ENCODE measurements around the gene MED1.
A peak's percentile ranks its signal among the peaks of the same experiment; 100 is the strongest.
"Not testable (repeated sequence)": the region's sequence is repeated elsewhere in the genome, so short reads cannot be mapped to it uniquely, and the experiment has no call there.

The MED1 gene

DNA sequence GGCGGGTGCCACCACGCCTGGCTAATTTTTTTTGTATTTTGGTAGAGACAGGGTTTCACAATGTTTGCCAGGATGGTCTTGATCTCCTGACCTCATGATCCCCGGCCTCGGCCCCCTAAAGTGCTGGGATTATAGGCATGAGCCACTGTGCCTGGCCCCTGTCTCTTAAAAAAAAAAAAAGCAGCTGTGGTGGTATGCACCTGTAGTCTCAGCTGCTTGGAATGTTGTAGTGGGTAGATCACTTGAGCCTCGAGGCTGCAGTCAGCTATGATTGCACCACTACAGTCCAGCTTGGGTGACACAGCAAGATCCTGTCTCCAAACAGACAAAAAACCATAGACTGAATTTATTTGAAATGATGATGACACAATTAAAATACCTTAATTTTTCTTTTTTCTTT, 34.5 kb upstream of the MED1 start:
- TF ChIP-seq CTCF (IDR thresholded peaks at IDR 0.05; ENCODE audit: poor library complexity, severe bottlenecking), result no peak
- Histone ChIP-seq H3K4me1 (ENCODE audit: insufficient read depth, poor library complexity, severe bottlenecking) (peaks cover 13% of the 10 kb centered on the region), H3K36me3 (ENCODE audit: low read depth) (peaks cover 56% of the 10 kb centered on the region), H3K4me3 (ENCODE audit: severe bottlenecking) (no peak overlapping the region), H3K27me3 (ENCODE audit: insufficient read depth, poor library complexity, severe bottlenecking) (no peaks in the 10 kb centered on the region), H3K27ac (ENCODE audit: poor library complexity, severe bottlenecking) (peak overlapping the region; percentile 60), H3K9me3 (ENCODE audit: severe bottlenecking) (no peaks in the 10 kb centered on the region)
- DNase-seq (ENCODE audit: low spot score) (no peak), ATAC-seq (ENCODE audit: low read depth) (peak; percentile 99)

DNA sequence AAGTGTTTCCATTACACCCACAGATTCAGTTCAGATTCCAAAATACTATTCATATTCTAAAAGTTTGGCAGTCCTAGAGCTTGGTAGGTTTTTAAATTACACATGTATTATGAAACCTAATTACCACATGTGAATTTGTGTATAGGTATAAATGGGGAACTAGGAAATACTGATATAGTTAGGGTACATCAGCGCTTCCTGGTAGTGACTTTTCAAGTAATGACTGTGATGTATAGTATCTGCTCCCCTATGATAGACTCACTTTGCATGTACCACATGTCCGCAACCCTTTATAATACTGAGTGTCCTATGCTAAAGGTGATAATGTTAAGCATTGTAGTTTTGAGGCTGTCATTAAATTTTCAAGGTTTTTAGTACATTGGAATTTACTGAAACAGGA, 33.1 kb upstream of the MED1 start:
- Histone ChIP-seq H3K36me3 (ENCODE audit: low read depth) (peaks cover 50% of the 10 kb centered on the region), H3K4me3 (ENCODE audit: severe bottlenecking) (no peak overlapping the region), H3K27ac (ENCODE audit: poor library complexity, severe bottlenecking) (peak overlapping the region; percentile 60), H3K27me3 (ENCODE audit: insufficient read depth, poor library complexity, severe bottlenecking) (no peaks in the 10 kb centered on the region), H3K9me3 (ENCODE audit: severe bottlenecking) (no peaks in the 10 kb centered on the region), H3K4me1 (ENCODE audit: insufficient read depth, poor library complexity, severe bottlenecking) (peaks cover 13% of the 10 kb centered on the region)
- no peak for TF ChIP-seq CTCF (IDR thresholded peaks at IDR 0.05; ENCODE audit: poor library complexity, severe bottlenecking)
- DNase-seq (ENCODE audit: low spot score) (no peak), ATAC-seq (ENCODE audit: low read depth) (no peak)

DNA sequence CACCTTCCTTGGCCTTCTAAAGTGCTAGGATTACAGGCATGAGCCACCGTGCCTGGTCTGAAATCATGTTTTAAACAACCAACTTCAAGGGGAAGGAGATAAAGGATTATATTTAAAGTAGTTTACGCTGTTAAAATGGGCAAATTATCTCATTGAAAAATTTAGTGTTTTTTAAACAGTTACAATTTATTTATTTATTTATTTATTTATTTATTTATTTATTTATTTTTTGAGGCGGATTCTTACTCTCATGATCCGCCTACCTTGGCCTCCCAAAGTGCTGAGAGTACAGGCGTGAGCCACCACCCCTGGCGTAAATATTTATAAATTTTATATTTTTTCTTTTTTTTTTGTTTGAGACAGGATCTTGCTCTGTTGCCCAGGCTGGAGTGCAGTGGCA, 32.4 kb upstream of the MED1 start:
- Histone ChIP-seq H3K4me1 (ENCODE audit: insufficient read depth, poor library complexity, severe bottlenecking) (peaks cover 13% of the 10 kb centered on the region), H3K4me3 (ENCODE audit: severe bottlenecking) (no peak overlapping the region), H3K27me3 (ENCODE audit: insufficient read depth, poor library complexity, severe bottlenecking) (no peaks in the 10 kb centered on the region), H3K9me3 (ENCODE audit: severe bottlenecking) (no peaks in the 10 kb centered on the region), H3K27ac (ENCODE audit: poor library complexity, severe bottlenecking) (no peak overlapping the region), H3K36me3 (ENCODE audit: low read depth) (peaks cover 51% of the 10 kb centered on the region)
- no peak for DNase-seq (ENCODE audit: low spot score)
- no peak for TF ChIP-seq CTCF (IDR thresholded peaks at IDR 0.05; ENCODE audit: poor library complexity, severe bottlenecking)
- ATAC-seq (ENCODE audit: low read depth), result no peak

DNA sequence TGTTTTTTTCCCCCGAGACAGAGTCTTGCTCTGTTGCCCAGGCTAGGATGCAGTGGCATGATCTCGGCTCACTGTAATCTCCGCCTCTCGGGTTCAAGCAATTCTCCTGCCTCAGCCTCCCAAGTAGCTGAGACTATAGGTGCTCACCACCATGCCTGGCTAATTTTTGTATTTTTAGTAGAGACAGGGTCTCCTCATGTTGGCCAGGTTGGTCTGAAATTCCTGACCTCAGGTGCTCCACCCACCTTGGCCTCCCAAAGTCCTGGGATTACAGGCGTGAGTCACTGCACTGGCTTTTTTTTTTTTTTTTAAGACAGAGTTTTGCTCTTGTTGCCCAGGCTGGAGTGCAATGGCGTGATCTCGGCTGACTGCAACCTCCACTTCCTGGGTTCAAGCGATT, 28.6 kb upstream of the MED1 start:
- not testable (repeated sequence) for ATAC-seq (ENCODE audit: low read depth); H3K9me3 ChIP-seq (ENCODE audit: severe bottlenecking); DNase-seq (ENCODE audit: low spot score); H3K4me3 ChIP-seq (ENCODE audit: severe bottlenecking); H3K4me1 ChIP-seq (ENCODE audit: insufficient read depth, poor library complexity, severe bottlenecking); H3K27me3 ChIP-seq (ENCODE audit: insufficient read depth, poor library complexity, severe bottlenecking)
- Histone ChIP-seq H3K27ac (ENCODE audit: poor library complexity, severe bottlenecking) (peak overlapping the region; percentile 24), H3K36me3 (ENCODE audit: low read depth) (peaks cover 59% of the 10 kb centered on the region)

DNA sequence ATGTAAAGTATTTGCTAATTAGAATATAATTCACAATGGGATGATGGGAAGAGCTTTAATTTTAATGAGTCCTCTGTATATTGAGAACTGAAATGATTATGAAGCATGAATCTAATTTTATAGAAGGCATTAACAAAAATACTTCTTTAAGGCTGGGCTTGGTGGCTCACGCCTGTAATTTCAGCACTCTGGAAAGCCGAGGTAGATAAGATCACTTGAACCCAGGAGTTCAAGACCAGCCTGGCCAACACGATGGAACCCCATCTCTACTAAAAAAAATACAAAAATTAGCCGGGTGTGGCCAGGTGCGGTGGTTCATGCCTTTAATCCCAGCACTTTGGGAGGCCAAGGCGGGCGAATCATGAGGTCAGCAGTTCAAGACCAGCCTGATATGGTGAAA, 22.2 kb upstream of the MED1 start:
- no peak for TF ChIP-seq CTCF (IDR thresholded peaks at IDR 0.05; ENCODE audit: poor library complexity, severe bottlenecking)
- no peaks in the 10 kb centered on the region for H3K27me3 ChIP-seq (ENCODE audit: insufficient read depth, poor library complexity, severe bottlenecking)
- DNase-seq (ENCODE audit: low spot score) (no peak), ATAC-seq (ENCODE audit: low read depth) (no peak)
- H3K9me3 ChIP-seq (ENCODE audit: severe bottlenecking), result no peaks in the 10 kb centered on the region
- H3K27ac ChIP-seq (ENCODE audit: poor library complexity, severe bottlenecking), result no peak overlapping the region
- no peak overlapping the region for H3K4me3 ChIP-seq (ENCODE audit: severe bottlenecking)
- peaks cover 91% of the 10 kb centered on the region for H3K36me3 ChIP-seq (ENCODE audit: low read depth)
- H3K4me1 ChIP-seq (ENCODE audit: insufficient read depth, poor library complexity, severe bottlenecking), result no peaks in the 10 kb centered on the region

DNA sequence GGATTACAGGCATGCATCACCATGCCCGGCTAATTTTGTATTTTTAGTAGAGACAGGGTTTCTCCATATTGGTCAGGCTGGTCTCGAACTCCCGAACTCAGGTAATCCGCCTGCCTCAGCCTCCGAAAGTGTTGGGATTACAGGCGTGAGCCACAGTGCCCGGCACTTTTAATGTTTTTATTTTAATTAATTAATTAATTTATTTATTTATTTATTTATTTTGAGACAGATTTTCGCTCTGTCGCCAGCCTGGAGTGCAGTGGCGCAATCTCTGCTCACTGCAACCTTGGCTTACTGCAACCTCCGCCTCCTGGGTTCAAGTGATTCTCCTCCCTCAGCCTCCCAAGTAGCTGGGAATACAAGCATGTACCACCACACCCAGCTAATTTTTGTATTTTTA, 17.5 kb upstream of the MED1 start:
- H3K4me1 ChIP-seq (ENCODE audit: insufficient read depth, poor library complexity, severe bottlenecking); ATAC-seq (ENCODE audit: low read depth); H3K4me3 ChIP-seq (ENCODE audit: severe bottlenecking); H3K9me3 ChIP-seq (ENCODE audit: severe bottlenecking); H3K27ac ChIP-seq (ENCODE audit: poor library complexity, severe bottlenecking); DNase-seq (ENCODE audit: low spot score); H3K27me3 ChIP-seq (ENCODE audit: insufficient read depth, poor library complexity, severe bottlenecking): not testable (repeated sequence)
- peaks cover 82% of the 10 kb centered on the region for H3K36me3 ChIP-seq (ENCODE audit: low read depth)

- not testable (repeated sequence) for H3K27me3 ChIP-seq (ENCODE audit: insufficient read depth, poor library complexity, severe bottlenecking); H3K9me3 ChIP-seq (ENCODE audit: severe bottlenecking); ATAC-seq (ENCODE audit: low read depth); H3K27ac ChIP-seq (ENCODE audit: poor library complexity, severe bottlenecking); DNase-seq (ENCODE audit: low spot score); H3K4me3 ChIP-seq (ENCODE audit: severe bottlenecking); H3K4me1 ChIP-seq (ENCODE audit: insufficient read depth, poor library complexity, severe bottlenecking)
- H3K36me3 ChIP-seq (ENCODE audit: low read depth), result peaks cover 44% of the 10 kb centered on the region
Observed at GRCh38 chr17:39464639-39465181, 13.6 kb upstream of the MED1 start.

All from RWPE2 (cell line).